NT2/D1 (cell line): ENCODE measurements around the gene KIAA1614.

Experiments
- SUZ12 ChIP-seq: IDR thresholded peaks from 2 replicates; pipeline ENCODE4 v1.6.1; 2011; ENCODE audit not compliant: insufficient read length, insufficient read depth; ENCODE audit errors: extremely low read depth
- YY1 ChIP-seq: IDR thresholded peaks from 2 replicates; pipeline ENCODE4 v1.6.1; 2011; ENCODE audit not compliant: insufficient read length, insufficient read depth
- ZNF274 ChIP-seq: IDR thresholded peaks from 2 replicates; pipeline ENCODE4 v1.6.1; 2011; ENCODE audit warnings: mild to moderate bottlenecking, low read depth, low read length

- TF ChIP-seq SUZ12: no peak
- TF ChIP-seq YY1: no peak
- no peak for TF ChIP-seq ZNF274
These were observed 69.1 kb downstream of the KIAA1614 start for GRCh38 chr1:180981596-180982387.
